B cell (primary cell): Measurements from ENCODE around the gene KCNJ6. TPM values are rescaled to one million over a fixed set of nuclear protein-coding genes. Genes with fewer than 3 reads are reported as not detected.

ENCODE experiments used
- ATAC-seq: fragments of 200-7000 bp; cut with Tn5 transposase; one replicate; pipeline ENCODE4 v1.10.0; 2021; ENCODE audit warnings: low read depth, mild to moderate bottlenecking, moderate number of reproducible peaks, moderate library complexity
- CTCF ChIA-PET: fragments of 350-600 bp; sonication (Branson Sonifier 250); formaldehyde crosslinking; loops from one replicate; lab custom pipeline; 2021; ENCODE audit warnings: antibody characterized with exemption, inconsistent platforms; lab: Charles Lee
- POLR2A ChIA-PET: fragments of 350-600 bp; sonication (Branson Sonifier 250); formaldehyde crosslinking; loops from one replicate; lab custom pipeline; 2021; ENCODE audit warnings: antibody characterized with exemption; lab: Charles Lee
- DNase-seq: peaks from one replicate; pipeline ENCODE4 v3.0.0; 2013
- H2AFZ ChIP-seq: 2 replicates; pipeline ENCODE4 v1.6.1; 2012; ENCODE audit warnings: mild to moderate bottlenecking, low read depth, low read length; ENCODE audit not compliant: insufficient read depth, poor library complexity, severe bottlenecking
- H3K27ac ChIP-seq, 2 donors: 1 replicate in 1 of 2; 2 replicates in 1 of 2; pipeline ENCODE4 v1.5.1; 2012 to 2013; ENCODE audit warnings: low read length in 2 of 2, mild to moderate bottlenecking in 2 of 2, moderate library complexity in 1 of 2
- H3K27me3 ChIP-seq, 4 experiments: fragments of 200-600 bp in 1 of 4; sonication (generic) in 1 of 4; replicated peaks in 1 of 4; 1 replicate in 2 of 4; 2 replicates in 2 of 4; pipeline versions ENCODE4 v1.6.1 to v1.7.0; 2013 to 2016; ENCODE audit warnings: low read length in 3 of 4, mild to moderate bottlenecking in 2 of 4, mixed read lengths in 1 of 4, moderate library complexity in 1 of 4; ENCODE audit not compliant: insufficient read depth in 4 of 4, control insufficient read depth in 3 of 4; ENCODE audit errors: control extremely low read depth in 1 of 4
- H3K36me3 ChIP-seq, 2 experiments: replicated peaks in 1 of 2; 1 replicate in 1 of 2; 2 replicates in 1 of 2; pipeline versions ENCODE4 v1.6.1 to v1.7.1; 2013; ENCODE audit warnings: low read length in 1 of 2; ENCODE audit not compliant: insufficient read depth in 2 of 2, control insufficient read depth in 1 of 2; ENCODE audit errors: control extremely low read depth in 1 of 2, extremely low read depth in 1 of 2
- H3K4me1 ChIP-seq, 2 donors: fragments of 200-600 bp in 1 of 2; sonication (generic) in 1 of 2; 1 replicate in 1 of 2; 2 replicates in 1 of 2; pipeline versions ENCODE4 v1.5.1 to v1.6.1; 2013 to 2017; ENCODE audit warnings: low read length in 2 of 2; ENCODE audit not compliant: control insufficient read depth in 2 of 2, insufficient read depth in 2 of 2
- H3K4me2 ChIP-seq: replicated peaks from 2 replicates; pipeline ENCODE3; 2012; ENCODE audit warnings: mild to moderate bottlenecking, low read depth, low read length; ENCODE audit not compliant: poor library complexity, severe bottlenecking
- H3K4me3 ChIP-seq, 5 experiments: fragments of 200-600 bp in 1 of 5; sonication (generic) in 1 of 5; 1 replicate in 3 of 5; 2 replicates in 2 of 5; pipeline versions ENCODE4 v1.5.1 to v1.7.0; 2011 to 2016; ENCODE audit warnings: low read length in 4 of 5, mild to moderate bottlenecking in 4 of 5, low read depth in 2 of 5, control low read depth in 1 of 5, moderate library complexity in 1 of 5; ENCODE audit not compliant: insufficient read depth in 1 of 5; ENCODE audit errors: control extremely low read depth in 1 of 5, extremely low read depth in 1 of 5
- H3K79me2 ChIP-seq: fragments of 200-600 bp; sonication (generic); one replicate; pipeline ENCODE4 v1.6.0; 2016; ENCODE audit warnings: low read length; ENCODE audit not compliant: control insufficient read depth, insufficient read depth
- H3K9ac ChIP-seq: fragments of 200-600 bp; sonication (generic); 2 replicates; pipeline ENCODE4 v1.6.1; 2017; ENCODE audit warnings: mild to moderate bottlenecking, low read length, moderate library complexity
- H3K9me3 ChIP-seq, 3 donors: one replicate each; pipeline versions ENCODE4 v1.6.1 to v1.7.1; 2013; ENCODE audit warnings: low read length in 2 of 3; ENCODE audit not compliant: control insufficient read depth in 2 of 3, insufficient read depth in 1 of 3; ENCODE audit errors: control extremely low read depth in 1 of 3
- H4K20me1 ChIP-seq: 2 replicates; pipeline ENCODE4 v1.6.0; 2012; ENCODE audit warnings: mild to moderate bottlenecking, low read length; ENCODE audit not compliant: insufficient read depth, control insufficient read depth, poor library complexity, severe bottlenecking
- H3K27ac Mint-ChIP-seq: one replicate; pipeline ENCODE4 v1.8.0; 2021; ENCODE audit warnings: mixed read lengths
- H3K27me3 Mint-ChIP-seq: one replicate; pipeline ENCODE4 v1.8.0; 2021; ENCODE audit warnings: mixed read lengths
- H3K4me1 Mint-ChIP-seq: one replicate; pipeline ENCODE4 v1.8.0; 2021; ENCODE audit warnings: mixed read lengths
- H3K4me3 Mint-ChIP-seq: one replicate; pipeline ENCODE4 v1.8.0; 2021; ENCODE audit warnings: mixed read lengths
- H3K9me3 Mint-ChIP-seq: one replicate; pipeline ENCODE4 v1.8.0; 2022; ENCODE audit warnings: mixed read lengths; ENCODE audit not compliant: insufficient read depth
- CTCF ChIP-seq: fragments of 200-600 bp; IDR thresholded peaks from one replicate; pipeline ENCODE4 v1.8.0; 2022; ENCODE audit warnings: antibody characterized with exemption, mild to moderate bottlenecking
- EZH2 ChIP-seq: IDR thresholded peaks from 2 replicates; pipeline ENCODE4 v1.6.1; 2012; ENCODE audit warnings: borderline replicate concordance, low read depth, mild to moderate bottlenecking, moderate library complexity, low read length; ENCODE audit not compliant: insufficient read depth, poor library complexity, severe bottlenecking
- WGBS: methylation state at CpG from one replicate; pipeline ENCODE4 v1.1.5; 2013; ENCODE audit warnings: missing lambda C conversion rate; ENCODE audit not compliant: insufficient coverage; 5-methylcytosine and 5-hydroxymethylcytosine counted together
- intact Hi-C: fragments of 100-400 bp; cut with micrococcal nuclease; formaldehyde crosslinking; loops from one replicate; pipeline ENCODE4 v1.10.0; 2022
- polyA plus RNA-seq: library from polyadenylated mRNA; depleted of rRNA; stranded (reverse); fragments of >200 nt; gene quantifications from 2 replicates; pipeline ENCODE4 v1.2.3, GENCODE V29; 2012
- total RNA-seq, 2 donors: library from RNA; stranded (reverse); fragments of 120-200 nt in 1 of 2; gene quantifications; 1 replicate in 1 of 2; 2 replicates in 1 of 2; pipeline versions ENCODE4 v1.2.3 to v1.2.4, GENCODE V29; 2013 to 2022

The KCNJ6 gene
- total and polyA plus RNA-seq, 2 donors (not counting 1 experiment from before 2014, with no cell fraction given), result not detected

- no peak overlapping the region for H3K4me2 ChIP-seq
- no peak overlapping the region for H2AFZ ChIP-seq
- H3K9me3 ChIP-seq, result peaks cover 0 to 1% (median 0%) of the 10 kb centered on the region in 3 donors
- H3K9me3 Mint-ChIP-seq, result no peaks in the 10 kb centered on the region
- ChIA-PET CTCF (no interaction called here), POLR2A (interaction anchor here (0.6 kb wide), 1 partner anchor 216 kb away, joined by 3 read pairs; no protein-coding TSS in a partner anchor)
- intact Hi-C loops, result no loop called here
- no peak overlapping the region for H3K27ac Mint-ChIP-seq
- DNase-seq (no peak), ATAC-seq (no peak)
- no peak overlapping the region for H3K9ac ChIP-seq
- H4K20me1 ChIP-seq, result no peaks in the 10 kb centered on the region
- H3K79me2 ChIP-seq, result no peaks in the 10 kb centered on the region
- TF ChIP-seq EZH2, result no peak
- no peak for TF ChIP-seq CTCF
- peaks cover 44% of the 10 kb centered on the region for H3K27me3 Mint-ChIP-seq
- no peak overlapping the region for H3K27ac ChIP-seq
- no peaks in the 10 kb centered on the region for H3K4me1 Mint-ChIP-seq
- 100% methylated on average over 1 of the region's 2 CpGs for WGBS
- no peak overlapping the region for H3K4me3 ChIP-seq
- no peak overlapping the region for H3K4me3 Mint-ChIP-seq
- no peaks in the 10 kb centered on the region for H3K4me1 ChIP-seq
- H3K36me3 ChIP-seq, result no peaks in the 10 kb centered on the region
- peaks cover 0 to 7% (median 6%) of the 10 kb centered on the region in 4 experiments for H3K27me3 ChIP-seq
Measured at GRCh38 chr21:37630872-37631271, 285.4 kb downstream of the KCNJ6 start.

GRCh38 chr21:37628362-37628761 lies 287.9 kb downstream of the KCNJ6 start:
- WGBS, result no CpG with 5 or more reads among the region's 3 CpGs
- Histone ChIP-seq H3K27me3 (peaks cover 0 to 7% (median 6%) of the 10 kb centered on the region in 4 experiments), H3K4me2 (no peak overlapping the region), H3K4me3 (no peak overlapping the region), H2AFZ (no peak overlapping the region), H3K27ac (no peak overlapping the region), H4K20me1 (no peaks in the 10 kb centered on the region), H3K36me3 (no peaks in the 10 kb centered on the region), H3K4me1 (no peaks in the 10 kb centered on the region), H3K79me2 (no peaks in the 10 kb centered on the region), H3K9ac (no peak overlapping the region), H3K9me3 (peaks cover 0 to 1% (median 0%) of the 10 kb centered on the region in 3 donors)
- TF ChIP-seq CTCF, result no peak
- TF ChIP-seq EZH2, result no peak
- Mint-ChIP-seq H3K4me1 (no peaks in the 10 kb centered on the region), H3K27ac (no peak overlapping the region), H3K4me3 (no peak overlapping the region), H3K9me3 (no peaks in the 10 kb centered on the region), H3K27me3 (peaks cover 35% of the 10 kb centered on the region)
- POLR2A ChIA-PET, result no interaction called here
- no peak for ATAC-seq
- CTCF ChIA-PET, result no interaction called here
- DNase-seq, result no peak
- intact Hi-C loops, result no loop called here
